Uterus (tissue), 2 donors: ENCODE results near the gene STIMATE.

Experiments
- CTCF ChIP-seq, 4 experiments: fragments of 200-600 bp in 2 of 4; fragments of 450-650 bp in 2 of 4; sonication (generic) in 2 of 4; IDR thresholded peaks; one replicate each; pipeline ENCODE4 v1.5.1; 2016 to 2019; ENCODE audit warnings: antibody characterized with exemption in 4 of 4, mild to moderate bottlenecking in 2 of 4, moderate library complexity in 1 of 4
- POLR2A ChIP-seq, 2 donors: fragments of 450-650 bp; IDR thresholded peaks; one replicate each; pipeline ENCODE4 v1.6.1; 2016; ENCODE audit warnings: antibody characterized with exemption in 2 of 2, mild to moderate bottlenecking in 1 of 2, moderate library complexity in 1 of 2

GRCh38 chr3:52874160-52874701 lies 23.1 kb downstream of the STIMATE start:
- TF ChIP-seq CTCF (IDR thresholded peaks at IDR 0.05) (no peak), POLR2A (IDR thresholded peaks at IDR 0.05) (no peak)
